K562 (cell line): Measurements from ENCODE around the gene ATG7. TPM values are rescaled to one million over a fixed set of nuclear protein-coding genes. Genes with fewer than 3 reads are reported as not detected.

Experiments used
- ATAC-seq: fragments of 200-7000 bp; cut with Tn5 transposase; 3 replicates; pipeline ENCODE4 v1.9.1; 2020; ENCODE audit warnings: moderate library complexity
- BruUV-seq: library from RNA; stranded (reverse); fragments of 400-500 nt; replicated peaks from 2 replicates; lab custom pipeline; 2021; lab: Mats Ljungman, UMichigan
- CTCF ChIA-PET: fragments of 300-600 bp; formaldehyde crosslinking; extraction: SDS; loops from one replicate; lab custom pipeline; 2021; ENCODE audit warnings: low intra/inter-chr PET ratio; lab: Yijun Ruan, JAX
- POLR2A ChIA-PET: fragments of 300-600, 350-650 bp; sonication (Branson Sonifier 250); formaldehyde crosslinking; extraction: SDS; loops from one replicate; lab custom pipeline; 2021; ENCODE audit warnings: antibody characterized with exemption, inconsistent platforms; lab: Yijun Ruan, JAX
- DNase-seq, 4 experiments: peaks; one replicate each; pipeline versions ENCODE4 v3.0.0 to v3.0.0-alpha.2; 2011 to 2018; ENCODE audit warnings: low spot score in 3 of 4, mixed read lengths in 3 of 4; ENCODE audit errors: extremely low read depth in 1 of 4
- FAIRE-seq: peaks from 2 replicates; lab custom pipeline; 2011; peaks lifted over from hg19 to GRCh38; lab: Jason Lieb, UNC
- H2AFZ ChIP-seq: 2 replicates; pipeline ENCODE4 v1.6.0; 2011; ENCODE audit warnings: low read depth, low read length, control low read depth, inconsistent platforms
- H3K27ac ChIP-seq: fragments of 200-600 bp; 3 replicates; pipeline ENCODE4 v1.8.0; 2011; ENCODE audit warnings: low read depth, mild to moderate bottlenecking, control low read depth, inconsistent platforms, low read length, moderate library complexity, mixed read lengths; ENCODE audit errors: extremely low read depth
- H3K27me3 ChIP-seq, 2 experiments: fragments of 300-600 bp in 1 of 2; 2 replicates in 1 of 2; 3 replicates in 1 of 2; pipeline versions ENCODE4 v1.6.0 to v1.8.0; 2011; ENCODE audit warnings: inconsistent platforms in 2 of 2, low read length in 2 of 2, mild to moderate bottlenecking in 1 of 2, mixed read lengths in 1 of 2, moderate library complexity in 1 of 2; ENCODE audit not compliant: control insufficient read depth in 2 of 2, insufficient read depth in 2 of 2
- H3K36me3 ChIP-seq: fragments of 300-600 bp; 3 replicates; pipeline ENCODE4 v1.8.0; 2011; ENCODE audit warnings: mild to moderate bottlenecking, low read length, inconsistent platforms; ENCODE audit not compliant: control insufficient read depth, insufficient read depth
- H3K4me1 ChIP-seq, 2 experiments: fragments of 200-600 bp in 1 of 2; replicated peaks in 1 of 2; 2 replicates in 1 of 2; 3 replicates in 1 of 2; pipeline versions ENCODE4 v1.5.1 to v1.8.0; 2011; ENCODE audit warnings: inconsistent platforms in 2 of 2, low read length in 2 of 2, mild to moderate bottlenecking in 1 of 2, mixed read lengths in 1 of 2, moderate library complexity in 1 of 2; ENCODE audit not compliant: control insufficient read depth in 2 of 2, insufficient read depth in 2 of 2
- H3K4me2 ChIP-seq: 2 replicates; pipeline ENCODE4 v1.6.1; 2011; ENCODE audit warnings: low read length, control low read depth, inconsistent platforms, mixed read lengths; ENCODE audit not compliant: insufficient read depth
- H3K4me3 ChIP-seq: fragments of 200-600 bp; sonication (generic), shearing (Covaris generic); 2 replicates; pipeline ENCODE4 v1.5.1; 2016; ENCODE audit warnings: control low read depth, inconsistent platforms
- H3K79me2 ChIP-seq: fragments of 200-600 bp; 3 replicates; pipeline ENCODE4 v1.8.0; 2011; ENCODE audit warnings: low read length, inconsistent platforms; ENCODE audit not compliant: control insufficient read depth, insufficient read depth
- H3K9ac ChIP-seq, 2 experiments: 2 replicates each; pipeline versions ENCODE4 v1.6.0 to v1.6.1; 2011; ENCODE audit warnings: low read depth in 2 of 2, low read length in 2 of 2, control low read depth in 1 of 2, inconsistent platforms in 1 of 2, mild to moderate bottlenecking in 1 of 2, mixed read lengths in 1 of 2; ENCODE audit not compliant: insufficient read depth in 1 of 2
- H3K9me1 ChIP-seq: one replicate; pipeline ENCODE4 v1.6.0; 2011; ENCODE audit warnings: inconsistent platforms, mild to moderate bottlenecking, low read length, moderate library complexity; ENCODE audit not compliant: control insufficient read depth, insufficient read depth
- H3K9me3 ChIP-seq: replicated peaks from 2 replicates; pipeline ENCODE4 v1.5.1; 2011; ENCODE audit warnings: low read depth, low read length, inconsistent platforms; ENCODE audit not compliant: control insufficient read depth, insufficient read depth
- H4K20me1 ChIP-seq: replicated peaks from 2 replicates; pipeline ENCODE4 v1.6.1; 2011; ENCODE audit warnings: low read length, inconsistent platforms, mixed read lengths; ENCODE audit not compliant: control insufficient read depth, insufficient read depth
- ADNP ChIP-seq: fragments of 200-800 bp; sonication (Bioruptor generic); IDR thresholded peaks from 2 replicates; pipeline ENCODE4 v1.6.1; 2016; ENCODE audit warnings: missing genetic modification characterization, missing compliant biosample characterization
- AFF1 ChIP-seq, 2 experiments: fragments of 450-650 bp; IDR thresholded peaks; 2 replicates each; pipeline ENCODE4 v1.6.1; 2018; ENCODE audit warnings: mild to moderate bottlenecking in 2 of 2, low read depth in 1 of 2; ENCODE audit not compliant: partially characterized antibody in 2 of 2
- ETS1 ChIP-seq: conservative IDR thresholded peaks from 2 replicates; pipeline ENCODE4 v1.6.1; 2011; ENCODE audit warnings: low read depth, mild to moderate bottlenecking, low read length; ENCODE audit not compliant: control insufficient read depth
- MCM7 ChIP-seq, 2 experiments: fragments of 450-650 bp; IDR thresholded peaks; 2 replicates each; pipeline ENCODE4 v1.6.1; 2016 to 2018
- MTA1 ChIP-seq: fragments of 450-650 bp; IDR thresholded peaks from 2 replicates; pipeline ENCODE4 v1.6.1; 2017; ENCODE audit warnings: borderline replicate concordance
- MYBL2 ChIP-seq, 2 experiments: fragments of 450-650 bp in 1 of 2; sonication (generic) in 1 of 2; formaldehyde crosslinking in 1 of 2; IDR thresholded peaks; 2 replicates each; pipeline versions ENCODE4 v1.6.1 to v1.8.1; 2017 to 2022; ENCODE audit warnings: borderline replicate concordance in 1 of 2, inconsistent platforms in 1 of 2, low read depth in 1 of 2, mild to moderate bottlenecking in 1 of 2, missing genetic modification reagents in 1 of 2, moderate library complexity in 1 of 2
- NCOA2 ChIP-seq, 2 experiments: fragments of 450-650 bp; IDR thresholded peaks; 2 replicates each; pipeline ENCODE4 v1.6.1; 2018; ENCODE audit warnings: mild to moderate bottlenecking in 2 of 2, moderate library complexity in 1 of 2; ENCODE audit not compliant: partially characterized antibody in 2 of 2
- PHTF2 ChIP-seq: fragments of 250-450 bp; sonication (Bioruptor Pico); IDR thresholded peaks from 2 replicates; pipeline ENCODE4 v1.5.0; 2021; ENCODE audit warnings: mild to moderate bottlenecking
- RHOXF2B ChIP-seq: fragments of 250-450 bp; sonication (Bioruptor Pico); conservative IDR thresholded peaks from 2 replicates; pipeline ENCODE4 v1.5.1; 2021
- THRAP3 ChIP-seq: fragments of 450-650 bp; IDR thresholded peaks from 2 replicates; pipeline ENCODE4 v1.6.1; 2016; ENCODE audit warnings: mild to moderate bottlenecking, inconsistent platforms, borderline replicate concordance
- ZNF134 ChIP-seq: fragments of 250-450 bp; sonication (Bioruptor Pico); conservative IDR thresholded peaks from 2 replicates; pipeline ENCODE4 v1.4.0; 2020
- ZNF23 ChIP-seq: fragments of 250-450 bp; sonication (Bioruptor Pico); IDR thresholded peaks from 2 replicates; pipeline ENCODE4 v1.4.0; 2020; ENCODE audit warnings: mild to moderate bottlenecking
- ZNF699 ChIP-seq: fragments of 250-450 bp; sonication (Bioruptor Pico); IDR thresholded peaks from 2 replicates; pipeline ENCODE4 v1.8.0; 2021; ENCODE audit warnings: mild to moderate bottlenecking, moderate library complexity; ENCODE audit not compliant: insufficient replicate concordance
- ZNF778 ChIP-seq: fragments of 450-650 bp; formaldehyde crosslinking; IDR thresholded peaks from 2 replicates; pipeline ENCODE4 v1.4.0; 2020; ENCODE audit warnings: mild to moderate bottlenecking, moderate library complexity
- WGBS: fragments of 100-300 bp; shearing (Covaris generic); methylation state at CpG from one replicate; pipeline ENCODE4 v1.1.6; 2016; ENCODE audit warnings: low coverage, mixed read lengths; ENCODE audit not compliant: insufficient coverage; ENCODE audit errors: missing lambda C conversion rate; 5-methylcytosine and 5-hydroxymethylcytosine counted together
- in situ Hi-C: fragments of 300-500 bp; cut with MboI; formaldehyde crosslinking; loops from 4 replicates; pipeline ENCODE4 v1.15.0; 2018; ENCODE audit warnings: inconsistent platforms, mixed read lengths
- intact Hi-C: fragments of 100-400 bp; cut with micrococcal nuclease; formaldehyde crosslinking; loops from 2 replicates; pipeline ENCODE4 v1.14.2; 2022
- polyA plus RNA-seq, 8 experiments: library from polyadenylated mRNA; depleted of rRNA in 4 of 8; stranded (reverse) in 5 of 8; unstranded in 3 of 8; fragments of >200 nt; fragmentation: Nextera tagmentation in 2 of 8; fragmentation: Illumina TruSeq in 1 of 8; extraction: Ambion mirVana in 2 of 8; extraction: Trizol in 1 of 8; gene quantifications; 2 replicates each; pipeline versions ENCODE4 v1.2.1 to v1.2.3, GENCODE V29; 2011 to 2014; ENCODE audit warnings: inconsistent platforms in 1 of 8, missing spikeins in 1 of 8
- total RNA-seq, 7 experiments: library from RNA; depleted of rRNA in 6 of 7; stranded (reverse); fragments of >200 nt in 6 of 7; fragmentation: Illumina TruSeq in 2 of 7; extraction: Trizol in 2 of 7; gene quantifications; 2 replicates each; pipeline versions ENCODE4 v1.2.1 to v1.2.3, GENCODE V29; 2011 to 2021; ENCODE audit warnings: low replicate concordance in 1 of 7

ATG7 gene
- total and polyA plus RNA-seq, 9 of the 15 experiments (the other 6 are each of a cell fraction or from before 2014, with no cell fraction given), result 18.3 to 45.3 (median 33.6) TPM

GRCh38 chr3:11327619-11328018 is 55.4 kb downstream of the ATG7 start (continued):
- TF ChIP-seq AFF1 (IDR thresholded peaks at IDR 0.05; ENCODE audit: low read depth in 1 of 2, partially characterized antibody in 2 of 2), result no peak
- no peak for TF ChIP-seq MYBL2 (IDR thresholded peaks at IDR 0.05; ENCODE audit: low read depth)
- TF ChIP-seq MYBL2 (CRISPR knock-in tag; IDR thresholded peaks at IDR 0.05; ENCODE audit: borderline replicate concordance), result no peak
- no peak for TF ChIP-seq RHOXF2B (CRISPR knock-in tag)

GRCh38 chr3:11328196-11328945 is 56.2 kb downstream of the ATG7 start:
- FAIRE-seq, result no peak
- CTCF ChIA-PET, result no interaction called here
- H3K4me2 ChIP-seq, result no peak overlapping the region

More at GRCh38 chr3:11328196-11328945, 56.2 kb downstream of the ATG7 start:
- Histone ChIP-seq H3K36me3 (peaks cover 39% of the 10 kb centered on the region; the same call in 2 of the 3 replicates), H3K4me1 (no peaks in the 10 kb centered on the region), H3K27ac (no peak overlapping the region), H2AFZ (no peak overlapping the region), H3K9me1 (no peaks in the 10 kb centered on the region), H3K27me3 (no peaks in the 10 kb centered on the region), H3K9me3 (no peaks in the 10 kb centered on the region), H4K20me1 (no peaks in the 10 kb centered on the region), H3K79me2 (no peaks in the 10 kb centered on the region), H3K9ac (no peak overlapping the region), H3K4me3 (no peak overlapping the region)
- no peak for ATAC-seq
- intact Hi-C loops, result no loop called here
- WGBS, result 88% methylated on average over 10 of the region's 10 CpGs
- in situ Hi-C loops, result no loop called here
- BruUV-seq, result no TSS peak
- TF ChIP-seq MCM7 (IDR thresholded peaks at IDR 0.05), result no peak
- no peak for TF ChIP-seq MTA1
- no peak for TF ChIP-seq ADNP (tag)
- TF ChIP-seq ZNF23, result no peak
- no peak for TF ChIP-seq ZNF134 (CRISPR knock-in tag)
- no peak for TF ChIP-seq PHTF2 (CRISPR knock-in tag)
- TF ChIP-seq ZNF778 (CRISPR knock-in tag), result no peak
- no peak for TF ChIP-seq ZNF699 (CRISPR knock-in tag)
- no peak for TF ChIP-seq NCOA2 (IDR thresholded peaks at IDR 0.05; ENCODE audit: partially characterized antibody in 2 of 2)
- no peak for TF ChIP-seq ETS1
- no peak for TF ChIP-seq THRAP3
- POLR2A ChIA-PET, result interaction anchor here (0.8 kb wide), 1 partner anchor 15 kb away, joined by 3 read pairs; no protein-coding TSS in a partner anchor
- no peak for DNase-seq
